Activated CD8-positive, alpha-beta memory T cell treated with anti-CD3 and anti-CD28 coated beads, Interleukin-2, amount 50 U/mL, for 1 hour (primary cell): ENCODE measurements around the gene OR10T2.
"Not testable (repeated sequence)": the region's sequence is repeated elsewhere in the genome, so short reads cannot be mapped to it uniquely, and the experiment has no call there.

Experiments used
- DNase-seq: peaks from one replicate; pipeline ENCODE4 v3.0.0-alpha.2; 2020; ENCODE audit errors: extremely low read depth

The OR10T2 gene

DNA sequence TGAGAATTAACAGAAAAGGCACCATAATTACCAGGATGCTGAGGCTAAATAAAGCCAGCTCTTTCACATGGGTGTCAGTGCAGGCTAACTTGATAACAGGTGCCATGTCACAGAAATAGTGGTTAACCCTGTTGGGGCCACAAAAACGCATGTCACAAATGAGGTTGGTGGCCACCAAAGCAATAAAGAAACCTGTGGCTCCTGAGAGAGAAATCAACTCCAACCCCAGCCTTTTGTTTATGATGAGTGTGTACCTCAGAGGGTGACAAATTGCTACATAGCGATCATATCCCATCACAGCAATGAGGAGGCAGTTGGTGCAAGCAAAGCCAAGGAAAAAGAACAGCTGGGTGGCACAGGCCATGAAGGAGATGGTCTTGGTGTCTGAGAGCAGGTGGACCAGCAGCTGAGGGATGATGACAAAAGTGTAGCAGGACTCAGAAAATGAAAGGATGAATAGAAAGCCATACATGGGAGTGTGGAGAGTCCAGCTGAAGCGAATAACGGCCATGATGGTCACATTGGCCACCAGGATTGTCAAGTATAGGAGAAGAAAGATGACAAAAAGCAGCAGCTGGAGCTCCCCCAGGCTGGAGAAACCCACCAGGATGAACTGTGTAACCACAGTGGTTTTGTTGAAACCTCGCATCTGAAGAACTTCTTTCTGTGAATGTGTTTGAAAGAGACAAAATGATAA, at the start of gene OR10T2:
Gene OR10T2 (minus strand): TSS at position 649 of the 697 bp plus-strand sequence. CDS start 0 bp downstream, at position 649.
- DNase-seq = no peak

DNA sequence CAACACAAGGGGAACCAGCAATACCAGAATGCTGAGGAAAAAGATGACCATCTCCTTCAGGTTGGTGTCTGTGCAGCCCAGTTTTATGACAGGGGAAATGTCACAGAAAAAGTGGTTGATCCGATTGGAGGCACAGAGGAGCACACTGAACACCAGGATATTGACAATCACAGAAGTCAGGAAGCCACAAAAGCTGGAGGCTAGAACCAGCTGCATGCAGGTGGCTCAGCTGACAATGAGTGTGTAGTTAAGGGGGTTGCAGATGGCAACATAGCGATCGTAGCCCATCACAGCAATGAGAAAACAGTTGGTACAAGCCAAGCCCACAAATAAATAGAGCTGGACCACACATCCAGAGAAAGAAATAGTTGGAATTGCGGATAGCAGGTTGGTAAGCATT, 46.1 kb upstream of the OR10T2 start:
- DNase-seq = no peak

GRCh38 chr1:158434741-158435140, 35.5 kb upstream of the OR10T2 start:
- DNase-seq = no peak

- not testable (repeated sequence) for DNase-seq
Observed at GRCh38 chr1:158430163-158430562, 30.9 kb upstream of the OR10T2 start.

DNA sequence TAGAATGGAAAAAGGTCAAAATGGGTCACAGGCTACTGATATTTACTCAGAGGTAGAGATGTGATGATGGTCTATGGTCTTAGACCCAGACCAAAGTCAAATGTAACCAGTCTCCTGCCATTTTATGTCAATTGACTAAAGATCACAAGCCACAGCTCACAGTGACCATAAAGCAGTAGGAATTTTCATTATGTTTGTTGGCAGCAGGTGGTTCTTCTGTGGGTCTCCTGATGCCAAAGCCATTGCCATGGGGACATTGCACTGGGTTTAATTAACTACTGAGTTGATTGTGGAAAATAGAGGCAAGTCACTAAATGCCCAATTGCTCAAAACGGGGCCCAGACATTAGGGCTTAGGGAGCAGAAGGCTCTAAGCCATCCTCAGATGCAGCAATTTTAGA, 26.9 kb upstream of the OR10T2 start, which contains the start of gene OR10K2:
Gene OR10K2 (minus strand): TSS at position 101 of the 400 bp plus-strand sequence. CDS start 5,371 bp downstream, outside the sequence.
- no peak for DNase-seq

GRCh38 chr1:158425027-158425426, 25.8 kb upstream of the OR10T2 start:
- no peak for DNase-seq

DNA sequence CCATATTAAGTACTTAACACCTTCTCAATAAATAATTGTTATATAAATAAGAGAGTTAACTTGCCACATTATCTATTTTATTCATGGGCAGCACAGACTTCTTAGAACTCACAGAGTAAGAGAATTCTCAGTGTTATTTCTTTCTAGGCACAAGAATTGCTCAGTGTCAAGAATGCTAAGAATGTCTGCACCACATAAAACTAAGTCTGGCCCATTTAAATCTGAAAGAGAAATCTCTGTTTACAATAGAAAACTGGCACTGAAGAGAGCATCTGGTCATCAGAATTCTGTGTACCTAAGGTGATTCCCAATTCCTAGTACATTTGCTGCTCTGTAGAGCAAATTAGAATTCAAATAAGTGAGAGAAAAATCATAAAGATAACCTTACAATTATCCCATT, 22.9 kb upstream of the OR10T2 start:
- no peak for DNase-seq

DNA sequence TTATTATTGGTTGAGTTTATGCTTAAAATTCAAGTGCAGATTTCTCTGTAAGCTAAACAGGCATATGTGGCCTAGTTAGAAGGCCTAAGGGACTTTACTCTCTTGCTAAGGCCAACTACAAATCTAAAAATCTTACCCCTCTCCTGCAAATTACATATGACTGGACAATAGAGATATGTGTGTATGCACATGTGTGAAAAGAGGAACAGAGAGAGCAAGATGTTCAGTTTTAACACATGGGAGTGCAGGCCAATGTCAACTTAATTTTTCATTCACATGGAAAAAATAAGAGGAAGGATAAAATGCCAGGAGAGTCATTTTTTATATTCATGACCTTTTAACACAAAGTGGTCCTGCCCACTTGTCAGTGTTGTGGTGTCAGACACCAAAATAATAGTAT, 18.3 kb upstream of the OR10T2 start:
- DNase-seq = no peak

- DNase-seq = no peak
Observed at GRCh38 chr1:158414651-158415345, 15.5 kb upstream of the OR10T2 start.

- no peak for DNase-seq
Observed at GRCh38 chr1:158407092-158407491, 7.8 kb upstream of the OR10T2 start.

DNA sequence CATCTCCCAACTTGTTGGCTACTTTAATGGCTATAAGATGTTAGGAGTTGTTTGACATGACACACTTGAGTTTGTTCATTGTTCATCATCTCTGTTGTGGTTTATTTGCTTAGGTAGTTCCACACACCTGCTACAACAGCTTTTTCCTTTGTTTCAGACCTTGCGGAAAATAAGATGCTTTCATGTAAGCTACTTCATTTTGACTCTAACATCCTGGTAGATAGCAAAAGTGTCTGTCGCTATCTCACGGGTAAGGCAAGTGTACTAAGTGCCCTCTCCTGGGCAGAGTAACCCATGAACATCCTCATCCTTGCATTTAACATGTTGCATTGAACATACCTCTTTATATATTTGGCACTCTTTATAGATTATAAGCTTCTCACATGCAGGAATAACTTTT, 1.6 kb upstream of the OR10T2 start:
- no peak for DNase-seq

DNA sequence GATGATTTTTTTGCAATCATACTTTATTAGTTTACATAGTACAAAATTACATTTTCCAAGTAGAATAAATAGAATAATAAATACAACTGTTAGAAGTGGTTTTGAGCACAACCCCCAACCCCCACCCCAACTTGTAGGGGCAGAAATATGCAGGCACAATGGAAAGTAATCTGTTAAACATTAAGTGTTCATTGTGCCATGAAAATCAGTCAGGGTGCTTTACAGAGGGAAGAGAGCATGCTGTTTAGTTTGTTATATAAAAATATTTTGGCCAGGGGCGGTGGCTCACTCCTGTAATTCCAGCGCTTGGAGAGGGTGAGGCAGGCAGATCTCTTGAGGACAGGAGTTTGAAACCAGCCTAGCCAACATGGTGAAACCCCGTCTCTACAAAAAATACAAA, 2.6 kb downstream of the OR10T2 start:
- no peak for DNase-seq

DNA sequence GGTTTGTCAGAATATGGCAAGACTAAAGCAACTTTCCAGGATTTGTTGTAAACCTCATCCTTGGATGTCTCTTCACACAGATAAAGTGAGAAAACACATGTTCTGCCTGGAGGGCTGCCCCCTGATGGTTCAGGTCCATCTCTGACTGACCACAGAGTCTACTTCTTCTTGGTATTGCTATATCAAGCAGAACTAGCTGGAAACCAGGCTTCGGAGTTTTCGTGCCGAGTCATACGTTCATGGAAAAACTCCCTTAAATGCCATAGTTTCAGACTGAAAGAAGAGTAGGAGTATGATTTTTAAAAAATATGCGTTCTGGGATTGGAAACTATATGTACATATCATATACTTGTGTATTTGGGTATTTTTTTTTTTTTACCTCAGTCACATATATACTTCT, 5.8 kb downstream of the OR10T2 start:
- no peak for DNase-seq

GRCh38 chr1:158391099-158391498, 8.2 kb downstream of the OR10T2 start:
- DNase-seq = no peak

GRCh38 chr1:158390331-158390730, 8.9 kb downstream of the OR10T2 start:
- no peak for DNase-seq

DNA sequence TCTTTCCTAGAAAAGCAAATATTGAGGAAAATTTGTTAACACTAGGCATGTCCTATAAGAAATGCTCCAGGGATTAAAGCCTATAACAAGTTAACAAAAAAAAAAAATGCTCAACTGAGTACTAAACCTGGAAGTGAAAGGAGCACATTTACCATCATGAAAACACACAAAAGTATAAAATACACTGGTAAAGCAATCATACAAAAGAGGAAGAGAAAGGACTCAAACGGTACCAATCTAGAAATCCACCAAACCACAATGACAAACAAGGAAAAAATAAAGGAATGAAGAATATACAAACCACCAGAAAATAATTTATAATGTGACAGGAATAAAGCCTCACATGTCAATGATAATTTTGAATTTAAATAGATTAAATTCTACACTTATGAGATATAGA, 24.4 kb downstream of the OR10T2 start:
- DNase-seq = no peak

- DNase-seq = not testable (repeated sequence)
Observed at GRCh38 chr1:158374101-158374500, 25.2 kb downstream of the OR10T2 start.

DNA sequence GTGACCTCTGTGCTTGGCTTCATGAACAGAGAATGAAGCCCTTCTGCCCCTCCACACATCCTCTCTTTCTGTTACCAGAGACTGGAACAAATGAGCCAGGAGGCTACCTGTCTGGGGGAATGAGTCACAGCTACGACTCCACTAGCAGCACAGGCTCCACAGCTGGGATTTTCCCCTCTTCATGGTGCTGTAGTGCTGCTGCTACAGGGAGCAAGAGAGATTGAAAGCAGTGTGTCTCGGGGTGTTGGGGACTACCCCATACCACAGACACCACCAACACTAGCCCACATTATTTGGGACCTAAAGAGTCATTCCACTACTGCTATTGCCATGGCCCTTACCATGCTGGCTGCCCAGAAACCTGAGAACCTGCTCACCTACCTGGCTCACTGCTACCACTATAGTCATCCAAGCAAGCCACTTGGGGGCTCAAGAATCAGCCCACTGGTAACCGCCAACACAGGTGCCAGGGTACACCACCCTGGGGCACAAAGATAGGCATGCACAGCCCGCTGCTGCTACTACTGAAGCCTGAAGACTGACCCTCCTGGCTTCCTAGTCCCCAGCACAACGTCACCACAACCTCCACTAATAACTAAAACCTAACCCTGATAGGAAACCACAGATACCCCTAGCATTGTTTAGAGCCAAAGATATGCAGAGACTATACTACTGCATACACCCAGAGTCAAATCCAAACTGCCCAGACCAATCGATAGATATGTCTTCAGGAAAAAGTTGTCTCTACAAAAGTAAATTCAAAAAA, 27.9 kb downstream of the OR10T2 start:
- no peak for DNase-seq

- no peak for DNase-seq
Observed at GRCh38 chr1:158366783-158367182, 32.5 kb downstream of the OR10T2 start.

GRCh38 chr1:158362941-158363340, 36.3 kb downstream of the OR10T2 start:
- DNase-seq = no peak

DNA sequence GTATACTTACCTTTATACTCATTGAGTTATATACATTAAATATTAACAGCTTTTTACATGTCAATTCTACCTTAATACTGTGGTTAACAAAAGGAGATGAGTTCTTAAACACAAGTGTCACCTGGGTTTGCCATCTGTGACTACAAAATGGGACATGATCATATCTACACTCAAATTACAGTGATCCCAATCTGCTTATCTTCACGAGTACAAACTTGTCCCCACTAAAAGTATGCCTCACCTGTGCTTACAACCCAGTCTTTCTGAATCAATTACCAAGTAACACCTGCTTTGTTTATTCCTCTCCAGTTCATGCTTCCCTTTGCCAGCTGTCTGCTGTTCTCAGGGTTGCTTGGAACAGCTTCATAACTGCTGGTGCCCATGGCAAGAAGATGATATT, 36.8 kb downstream of the OR10T2 start:
- DNase-seq = no peak

DNA sequence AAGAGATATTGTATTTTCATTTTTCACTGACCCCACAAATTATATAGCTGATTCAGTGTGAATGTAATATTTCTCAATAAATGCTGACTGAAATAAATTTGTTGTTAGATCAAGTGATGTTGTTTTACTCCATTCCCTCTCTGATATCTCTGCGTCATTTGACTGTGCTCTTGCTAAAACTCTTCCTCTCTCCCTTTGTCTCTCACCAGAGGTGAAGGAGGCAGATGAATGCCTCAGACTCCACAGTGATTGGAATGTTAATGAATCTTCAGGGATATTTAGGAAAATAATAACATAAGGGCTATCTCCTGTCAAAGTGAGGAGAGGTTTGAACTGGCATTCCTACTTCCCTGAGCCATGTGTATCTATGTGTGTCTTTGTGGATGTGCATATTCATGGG, 41.8 kb downstream of the OR10T2 start:
- DNase-seq = no peak

- no peak for DNase-seq
Observed at GRCh38 chr1:158356616-158357015, 42.6 kb downstream of the OR10T2 start.
